K562 (cell line): Measurements from ENCODE around the gene YPEL1. TPM values are rescaled to one million over a fixed set of nuclear protein-coding genes. Genes with fewer than 3 reads are reported as not detected.

Source experiments
- ATAC-seq: fragments of 200-7000 bp; cut with Tn5 transposase; 3 replicates; pipeline ENCODE4 v1.9.1; 2020; ENCODE audit warnings: moderate library complexity
- BruUV-seq: library from RNA; stranded (reverse); fragments of 400-500 nt; replicated peaks from 2 replicates; lab custom pipeline; 2021; lab: Mats Ljungman, UMichigan
- CTCF ChIA-PET: fragments of 300-600 bp; formaldehyde crosslinking; extraction: SDS; loops from one replicate; lab custom pipeline; 2021; ENCODE audit warnings: low intra/inter-chr PET ratio; lab: Yijun Ruan, JAX
- POLR2A ChIA-PET: fragments of 300-600, 350-650 bp; sonication (Branson Sonifier 250); formaldehyde crosslinking; extraction: SDS; loops from one replicate; lab custom pipeline; 2021; ENCODE audit warnings: antibody characterized with exemption, inconsistent platforms; lab: Yijun Ruan, JAX
- DNase-seq, 4 experiments: peaks; one replicate each; pipeline versions ENCODE4 v3.0.0 to v3.0.0-alpha.2; 2011 to 2018; ENCODE audit warnings: low spot score in 3 of 4, mixed read lengths in 3 of 4; ENCODE audit errors: extremely low read depth in 1 of 4
- FAIRE-seq: peaks from 2 replicates; lab custom pipeline; 2011; peaks lifted over from hg19 to GRCh38; lab: Jason Lieb, UNC
- H2AFZ ChIP-seq: 2 replicates; pipeline ENCODE4 v1.6.0; 2011; ENCODE audit warnings: low read depth, low read length, control low read depth, inconsistent platforms
- H3K27ac ChIP-seq: fragments of 200-600 bp; 3 replicates; pipeline ENCODE4 v1.8.0; 2011; ENCODE audit warnings: low read depth, mild to moderate bottlenecking, control low read depth, inconsistent platforms, low read length, moderate library complexity, mixed read lengths; ENCODE audit errors: extremely low read depth
- H3K27me3 ChIP-seq, 2 experiments: fragments of 300-600 bp in 1 of 2; 2 replicates in 1 of 2; 3 replicates in 1 of 2; pipeline versions ENCODE4 v1.6.0 to v1.8.0; 2011; ENCODE audit warnings: inconsistent platforms in 2 of 2, low read length in 2 of 2, mild to moderate bottlenecking in 1 of 2, mixed read lengths in 1 of 2, moderate library complexity in 1 of 2; ENCODE audit not compliant: control insufficient read depth in 2 of 2, insufficient read depth in 2 of 2
- H3K36me3 ChIP-seq: fragments of 300-600 bp; 3 replicates; pipeline ENCODE4 v1.8.0; 2011; ENCODE audit warnings: mild to moderate bottlenecking, low read length, inconsistent platforms; ENCODE audit not compliant: control insufficient read depth, insufficient read depth
- H3K4me1 ChIP-seq, 2 experiments: fragments of 200-600 bp in 1 of 2; replicated peaks in 1 of 2; 2 replicates in 1 of 2; 3 replicates in 1 of 2; pipeline versions ENCODE4 v1.5.1 to v1.8.0; 2011; ENCODE audit warnings: inconsistent platforms in 2 of 2, low read length in 2 of 2, mild to moderate bottlenecking in 1 of 2, mixed read lengths in 1 of 2, moderate library complexity in 1 of 2; ENCODE audit not compliant: control insufficient read depth in 2 of 2, insufficient read depth in 2 of 2
- H3K4me2 ChIP-seq: 2 replicates; pipeline ENCODE4 v1.6.1; 2011; ENCODE audit warnings: low read length, control low read depth, inconsistent platforms, mixed read lengths; ENCODE audit not compliant: insufficient read depth
- H3K4me3 ChIP-seq: fragments of 200-600 bp; sonication (generic), shearing (Covaris generic); 2 replicates; pipeline ENCODE4 v1.5.1; 2016; ENCODE audit warnings: control low read depth, inconsistent platforms
- H3K79me2 ChIP-seq: fragments of 200-600 bp; 3 replicates; pipeline ENCODE4 v1.8.0; 2011; ENCODE audit warnings: low read length, inconsistent platforms; ENCODE audit not compliant: control insufficient read depth, insufficient read depth
- H3K9ac ChIP-seq, 2 experiments: 2 replicates each; pipeline versions ENCODE4 v1.6.0 to v1.6.1; 2011; ENCODE audit warnings: low read depth in 2 of 2, low read length in 2 of 2, control low read depth in 1 of 2, inconsistent platforms in 1 of 2, mild to moderate bottlenecking in 1 of 2, mixed read lengths in 1 of 2; ENCODE audit not compliant: insufficient read depth in 1 of 2
- H3K9me1 ChIP-seq: one replicate; pipeline ENCODE4 v1.6.0; 2011; ENCODE audit warnings: inconsistent platforms, mild to moderate bottlenecking, low read length, moderate library complexity; ENCODE audit not compliant: control insufficient read depth, insufficient read depth
- H3K9me3 ChIP-seq: replicated peaks from 2 replicates; pipeline ENCODE4 v1.5.1; 2011; ENCODE audit warnings: low read depth, low read length, inconsistent platforms; ENCODE audit not compliant: control insufficient read depth, insufficient read depth
- H4K20me1 ChIP-seq: replicated peaks from 2 replicates; pipeline ENCODE4 v1.6.1; 2011; ENCODE audit warnings: low read length, inconsistent platforms, mixed read lengths; ENCODE audit not compliant: control insufficient read depth, insufficient read depth
- CGGBP1 ChIP-seq: fragments of 250-450 bp; sonication (Bioruptor Pico); IDR thresholded peaks from 2 replicates; pipeline ENCODE4 v1.9.0; 2021; ENCODE audit warnings: mild to moderate bottlenecking
- EHMT2 ChIP-seq: fragments of 450-650 bp; IDR thresholded peaks from 2 replicates; pipeline ENCODE4 v1.6.1; 2018; ENCODE audit warnings: antibody characterized with exemption
- EP300 ChIP-seq: IDR thresholded peaks from 2 replicates; pipeline ENCODE4 v1.6.1; 2012; ENCODE audit warnings: low read length, improper control_type of control experiment
- EP400 ChIP-seq: fragments of 450-650 bp; IDR thresholded peaks from 2 replicates; pipeline ENCODE4 v1.6.1; 2017; ENCODE audit warnings: antibody characterized with exemption, mild to moderate bottlenecking, moderate library complexity
- FUS ChIP-seq: fragments of 200-400 bp; formaldehyde crosslinking; optimal IDR thresholded peaks from 2 replicates; pipeline ENCODE3; 2017; ENCODE audit warnings: low read depth, low read length
- HDAC6 ChIP-seq: IDR thresholded peaks from 2 replicates; pipeline ENCODE4 v1.6.1; 2012; ENCODE audit warnings: low read depth, mild to moderate bottlenecking, control low read depth, inconsistent platforms, low read length, moderate library complexity
- HEY1 ChIP-seq: fragments of 250-450 bp; sonication (Bioruptor Pico); IDR thresholded peaks from 2 replicates; pipeline ENCODE4 v1.5.0; 2020; ENCODE audit warnings: mild to moderate bottlenecking, moderate library complexity, borderline replicate concordance
- SIN3B ChIP-seq: fragments of 450-650 bp; IDR thresholded peaks from 2 replicates; pipeline ENCODE4 v1.6.1; 2017; ENCODE audit warnings: low read depth, mild to moderate bottlenecking, moderate library complexity
- SMARCA4 ChIP-seq: fragments of 450-650 bp; IDR thresholded peaks from 2 replicates; pipeline ENCODE4 v1.6.1; 2016
- STAT6 ChIP-seq: sonication (generic); formaldehyde crosslinking; IDR thresholded peaks from 2 replicates; pipeline ENCODE4 v1.8.1; 2023; ENCODE audit warnings: mild to moderate bottlenecking, missing genetic modification reagents
- TARDBP ChIP-seq: fragments of 450-650 bp; IDR thresholded peaks from 2 replicates; pipeline ENCODE4 v1.6.1; 2016
- ZBTB8A ChIP-seq: fragments of 450-650 bp; IDR thresholded peaks from 2 replicates; pipeline ENCODE4 v1.6.1; 2018; ENCODE audit warnings: mild to moderate bottlenecking, moderate library complexity; ENCODE audit not compliant: partially characterized antibody
- ZFP1 ChIP-seq: fragments of 450-650 bp; formaldehyde crosslinking; IDR thresholded peaks from 2 replicates; pipeline ENCODE4 v1.4.0; 2020; ENCODE audit warnings: mild to moderate bottlenecking, mixed read lengths
- ZNF384 ChIP-seq: IDR thresholded peaks from 2 replicates; pipeline ENCODE4 v1.6.1; 2012; ENCODE audit warnings: low read depth, low read length, improper control_type of control experiment
- ZNF639 ChIP-seq, 2 experiments: fragments of 200-800 bp in 1 of 2; sonication (Bioruptor generic) in 1 of 2; sonication (generic) in 1 of 2; formaldehyde crosslinking in 1 of 2; IDR thresholded peaks in 1 of 2; conservative IDR thresholded peaks in 1 of 2; 2 replicates each; pipeline versions ENCODE4 v1.5.0 to v1.6.1; 2016 to 2020; ENCODE audit warnings: missing compliant biosample characterization in 1 of 2, missing genetic modification characterization in 1 of 2, missing genetic modification reagents in 1 of 2
- ZNF785 ChIP-seq: fragments of 250-450 bp; sonication (Bioruptor Pico); IDR thresholded peaks from 2 replicates; pipeline ENCODE4 v1.4.0; 2020; ENCODE audit warnings: mild to moderate bottlenecking
- WGBS: fragments of 100-300 bp; shearing (Covaris generic); methylation state at CpG from one replicate; pipeline ENCODE4 v1.1.6; 2016; ENCODE audit warnings: low coverage, mixed read lengths; ENCODE audit not compliant: insufficient coverage; ENCODE audit errors: missing lambda C conversion rate; 5-methylcytosine and 5-hydroxymethylcytosine counted together
- in situ Hi-C: fragments of 300-500 bp; cut with MboI; formaldehyde crosslinking; loops from 4 replicates; pipeline ENCODE4 v1.15.0; 2018; ENCODE audit warnings: inconsistent platforms, mixed read lengths
- intact Hi-C: fragments of 100-400 bp; cut with micrococcal nuclease; formaldehyde crosslinking; loops from 2 replicates; pipeline ENCODE4 v1.14.2; 2022
- polyA plus RNA-seq, 8 experiments: library from polyadenylated mRNA; depleted of rRNA in 4 of 8; stranded (reverse) in 5 of 8; unstranded in 3 of 8; fragments of >200 nt; fragmentation: Nextera tagmentation in 2 of 8; fragmentation: Illumina TruSeq in 1 of 8; extraction: Ambion mirVana in 2 of 8; extraction: Trizol in 1 of 8; gene quantifications; 2 replicates each; pipeline versions ENCODE4 v1.2.1 to v1.2.3, GENCODE V29; 2011 to 2014; ENCODE audit warnings: inconsistent platforms in 1 of 8, missing spikeins in 1 of 8
- total RNA-seq, 7 experiments: library from RNA; depleted of rRNA in 6 of 7; stranded (reverse); fragments of >200 nt in 6 of 7; fragmentation: Illumina TruSeq in 2 of 7; extraction: Trizol in 2 of 7; gene quantifications; 2 replicates each; pipeline versions ENCODE4 v1.2.1 to v1.2.3, GENCODE V29; 2011 to 2021; ENCODE audit warnings: low replicate concordance in 1 of 7

Gene YPEL1
- total and polyA plus RNA-seq, 9 of the 15 experiments (the other 6 are each of a cell fraction or from before 2014, with no cell fraction given): 0.07 to 2.2 (median 0.46) TPM

GRCh38 chr22:21735200-21736083 lies at the start of gene YPEL1 (continued):
- no peak for TF ChIP-seq ZNF639 (CRISPR knock-in tag; conservative IDR thresholded peaks at IDR 0.05 in 1 of 2, IDR thresholded peaks at IDR 0.05 in 1 of 2)
- TF ChIP-seq ZNF384: peak; percentile 50
- TF ChIP-seq ZFP1 (CRISPR knock-in tag): no peak
- no peak for TF ChIP-seq SIN3B

GRCh38 chr22:21780259-21780658 lies 44.7 kb upstream of the YPEL1 start:
- intact Hi-C loops: no loop called here
- WGBS: 93% methylated on average over 2 of the region's 2 CpGs
- in situ Hi-C loops: no loop called here
- POLR2A ChIA-PET: interaction anchor here (0.5 to 4.7 kb wide), 27 partner anchors 9 to 1086 kb away, joined by 3 to 63 read pairs (median 4); partner anchors contain the start of genes MAPK1 and YPEL1
- no peaks in the 10 kb centered on the region for H3K27me3 ChIP-seq
- H2AFZ ChIP-seq: no peak overlapping the region
- 0 out of 3 replicates have a peak, but pooled peaks cover 6% of the 10 kb centered on the region for H3K79me2 ChIP-seq
- CTCF ChIA-PET: interaction anchor here (1.8 kb wide), 1 partner anchor 67 kb away, joined by 10 read pairs; no protein-coding TSS in a partner anchor
- H4K20me1 ChIP-seq: peaks cover 5% of the 10 kb centered on the region
- no peak overlapping the region for H3K4me2 ChIP-seq
- FAIRE-seq (no peak), ATAC-seq (no peak), DNase-seq (peak in 1 of 4 experiments; percentile 22)
- H3K9ac ChIP-seq: no peak overlapping the region
- H3K4me1 ChIP-seq: peaks cover 3 to 21% of the 10 kb centered on the region in 2 experiments; a peak in 2 of 5 replicates
- H3K9me1 ChIP-seq: peaks cover 5% of the 10 kb centered on the region
- H3K36me3 ChIP-seq: peaks cover 72% of the 10 kb centered on the region
- no TSS peak for BruUV-seq
- no peaks in the 10 kb centered on the region for H3K9me3 ChIP-seq
- no peak overlapping the region for H3K4me3 ChIP-seq
- H3K27ac ChIP-seq: no peak overlapping the region
- TF ChIP-seq CGGBP1 (no peak), STAT6 (CRISPR knock-in tag) (peak; percentile 85; the same call in 1 of the 2 replicates), EP300 (no peak), EHMT2 (no peak), SMARCA4 (no peak), ZNF785 (CRISPR knock-in tag) (no peak), HEY1 (CRISPR knock-in tag) (no peak), FUS (no peak), EP400 (no peak), ZBTB8A (no peak), TARDBP (no peak), HDAC6 (no peak)
